C4-2B (cell line): ENCODE data around the gene ZNF587.
"Not testable (repeated sequence)": the region's sequence is repeated elsewhere in the genome, so short reads cannot be mapped to it uniquely, and the experiment has no call there.

Source experiments
- ZFX ChIP-seq: fragments of 450-650 bp; IDR thresholded peaks from 2 replicates; pipeline ENCODE4 v1.6.1; 2017
- TF ChIP-seq, protein P1 (sequence below): fragments of 450-650 bp; conservative IDR thresholded peaks from 2 replicates; pipeline ENCODE4 v1.5.1; 2017; ENCODE audit warnings: mild to moderate bottlenecking

GRCh38 chr19:57869655-57870054 is 20.0 kb downstream of the ZNF587 start:
- TF ChIP-seq, protein P1, sequence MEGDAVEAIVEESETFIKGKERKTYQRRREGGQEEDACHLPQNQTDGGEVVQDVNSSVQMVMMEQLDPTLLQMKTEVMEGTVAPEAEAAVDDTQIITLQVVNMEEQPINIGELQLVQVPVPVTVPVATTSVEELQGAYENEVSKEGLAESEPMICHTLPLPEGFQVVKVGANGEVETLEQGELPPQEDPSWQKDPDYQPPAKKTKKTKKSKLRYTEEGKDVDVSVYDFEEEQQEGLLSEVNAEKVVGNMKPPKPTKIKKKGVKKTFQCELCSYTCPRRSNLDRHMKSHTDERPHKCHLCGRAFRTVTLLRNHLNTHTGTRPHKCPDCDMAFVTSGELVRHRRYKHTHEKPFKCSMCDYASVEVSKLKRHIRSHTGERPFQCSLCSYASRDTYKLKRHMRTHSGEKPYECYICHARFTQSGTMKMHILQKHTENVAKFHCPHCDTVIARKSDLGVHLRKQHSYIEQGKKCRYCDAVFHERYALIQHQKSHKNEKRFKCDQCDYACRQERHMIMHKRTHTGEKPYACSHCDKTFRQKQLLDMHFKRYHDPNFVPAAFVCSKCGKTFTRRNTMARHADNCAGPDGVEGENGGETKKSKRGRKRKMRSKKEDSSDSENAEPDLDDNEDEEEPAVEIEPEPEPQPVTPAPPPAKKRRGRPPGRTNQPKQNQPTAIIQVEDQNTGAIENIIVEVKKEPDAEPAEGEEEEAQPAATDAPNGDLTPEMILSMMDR: not testable (repeated sequence)
- not testable (repeated sequence) for TF ChIP-seq ZFX
